ENCODE measurements around the gene GMFB.

DNA sequence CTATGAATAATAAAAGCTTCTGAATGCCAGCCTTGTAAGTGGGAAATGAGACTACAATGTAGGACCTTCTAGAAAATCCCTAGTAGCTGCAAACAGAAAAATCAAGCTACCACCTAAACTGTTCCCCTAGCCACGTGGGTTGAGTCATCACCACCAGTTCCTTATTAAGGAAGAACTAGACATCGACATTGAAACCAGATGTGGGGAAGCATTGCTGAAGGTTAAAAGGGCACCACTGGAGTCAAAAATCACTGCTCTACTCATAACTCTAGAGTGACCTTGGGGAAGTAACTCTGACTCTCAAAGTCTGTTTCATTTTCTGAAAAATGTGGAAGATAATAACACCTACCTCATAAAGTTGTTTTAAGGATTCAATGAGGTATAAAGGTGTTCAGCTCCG is 38.2 kb downstream of the GMFB start:
- no peak for TF ChIP-seq EZH2 (IDR thresholded peaks at IDR 0.05; ENCODE audit: insufficient read depth, poor library complexity, severe bottlenecking)
- TF ChIP-seq EZH2phosphoT487 (IDR thresholded peaks at IDR 0.05; ENCODE audit: insufficient read depth, low read depth), result no peak
